NB4 (cell line): ENCODE data around the gene MDH2.

Source experiments
- TF ChIP-seq, protein P1 (sequence below): IDR thresholded peaks from one replicate; pipeline ENCODE4 v1.5.1; 2012; ENCODE audit warnings: low read depth, low read length
- TF ChIP-seq, protein P2 (sequence below): IDR thresholded peaks from 2 replicates; pipeline ENCODE4 v1.6.1; 2011; ENCODE audit warnings: low read depth, low read length

DNA sequence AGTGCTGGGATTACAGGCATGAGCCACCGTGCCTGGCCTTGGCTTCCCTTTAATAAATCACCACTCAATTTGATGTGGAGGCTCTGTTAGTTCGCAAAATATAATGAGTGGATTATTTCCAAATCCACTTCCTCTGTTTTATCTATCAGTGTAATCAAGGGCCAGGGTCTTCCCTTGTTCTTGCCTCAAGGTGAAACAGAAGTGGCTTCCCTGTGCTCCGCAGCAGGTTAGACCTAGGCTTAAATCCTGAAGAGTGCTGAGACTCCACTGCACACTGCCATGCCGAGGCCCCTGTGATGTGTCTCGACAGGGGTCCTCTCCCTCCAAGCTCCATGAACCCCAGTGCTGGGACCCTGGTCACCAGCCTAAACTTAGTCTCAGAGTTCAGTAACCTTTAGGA is 59.0 kb downstream of the MDH2 start:
- TF ChIP-seq, protein P1, sequence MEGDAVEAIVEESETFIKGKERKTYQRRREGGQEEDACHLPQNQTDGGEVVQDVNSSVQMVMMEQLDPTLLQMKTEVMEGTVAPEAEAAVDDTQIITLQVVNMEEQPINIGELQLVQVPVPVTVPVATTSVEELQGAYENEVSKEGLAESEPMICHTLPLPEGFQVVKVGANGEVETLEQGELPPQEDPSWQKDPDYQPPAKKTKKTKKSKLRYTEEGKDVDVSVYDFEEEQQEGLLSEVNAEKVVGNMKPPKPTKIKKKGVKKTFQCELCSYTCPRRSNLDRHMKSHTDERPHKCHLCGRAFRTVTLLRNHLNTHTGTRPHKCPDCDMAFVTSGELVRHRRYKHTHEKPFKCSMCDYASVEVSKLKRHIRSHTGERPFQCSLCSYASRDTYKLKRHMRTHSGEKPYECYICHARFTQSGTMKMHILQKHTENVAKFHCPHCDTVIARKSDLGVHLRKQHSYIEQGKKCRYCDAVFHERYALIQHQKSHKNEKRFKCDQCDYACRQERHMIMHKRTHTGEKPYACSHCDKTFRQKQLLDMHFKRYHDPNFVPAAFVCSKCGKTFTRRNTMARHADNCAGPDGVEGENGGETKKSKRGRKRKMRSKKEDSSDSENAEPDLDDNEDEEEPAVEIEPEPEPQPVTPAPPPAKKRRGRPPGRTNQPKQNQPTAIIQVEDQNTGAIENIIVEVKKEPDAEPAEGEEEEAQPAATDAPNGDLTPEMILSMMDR = no peak
- TF ChIP-seq, protein P2, sequence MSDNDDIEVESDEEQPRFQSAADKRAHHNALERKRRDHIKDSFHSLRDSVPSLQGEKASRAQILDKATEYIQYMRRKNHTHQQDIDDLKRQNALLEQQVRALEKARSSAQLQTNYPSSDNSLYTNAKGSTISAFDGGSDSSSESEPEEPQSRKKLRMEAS = no peak
